Peyer's patch (tissue), 4 donors: ENCODE measurements around the gene ZBTB3.

Experiments
- CTCF ChIP-seq, 6 experiments: fragments of 450-650 bp in 4 of 6; fragments of 200-600 bp in 2 of 6; sonication (generic) in 1 of 6; IDR thresholded peaks; one replicate each; pipeline ENCODE4 v1.5.1; 2017 to 2019; ENCODE audit warnings: antibody characterized with exemption in 6 of 6, mild to moderate bottlenecking in 3 of 6, moderate library complexity in 1 of 6
- POLR2A ChIP-seq, 2 donors: fragments of 450-650 bp; IDR thresholded peaks; one replicate each; pipeline ENCODE4 v1.5.1; 2017; ENCODE audit warnings: antibody characterized with exemption in 2 of 2, mild to moderate bottlenecking in 2 of 2, moderate library complexity in 2 of 2

DNA sequence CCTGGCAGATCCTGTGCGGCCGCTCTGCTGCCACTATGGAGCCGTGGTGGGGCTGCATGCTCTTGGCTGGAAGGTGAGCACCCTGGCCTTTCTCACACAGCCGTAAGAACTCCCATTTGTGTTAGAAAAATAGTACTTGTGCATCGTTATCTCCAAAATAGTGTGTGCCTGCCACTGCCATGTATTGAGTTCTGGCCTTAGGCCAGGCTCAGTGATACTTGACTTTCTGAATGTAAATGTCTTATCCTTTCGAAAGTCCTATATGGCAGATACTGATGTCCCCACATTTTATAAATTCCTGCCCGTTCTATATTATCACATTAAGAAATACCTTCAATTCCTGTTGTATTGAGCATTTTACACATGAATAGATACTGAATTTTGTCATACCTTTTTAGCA lies 28.8 kb upstream of the ZBTB3 start:
- TF ChIP-seq POLR2A (IDR thresholded peaks at IDR 0.05) (no peak), CTCF (IDR thresholded peaks at IDR 0.05) (no peak)
